Ectodermal cell (in vitro differentiated cells): ENCODE data around the gene PAN3.

Source experiments
- H3K27ac ChIP-seq: 2 replicates; pipeline ENCODE4 v1.7.0; 2013; ENCODE audit warnings: mild to moderate bottlenecking, low read depth, low read length; ENCODE audit not compliant: insufficient read depth, poor library complexity, severe bottlenecking
- H3K27me3 ChIP-seq: 2 replicates; pipeline ENCODE4 v1.7.0; 2013; ENCODE audit warnings: mild to moderate bottlenecking, low read length; ENCODE audit not compliant: insufficient read depth, control insufficient read depth, poor library complexity, severe bottlenecking
- H3K36me3 ChIP-seq: one replicate; pipeline ENCODE4 v1.7.0; 2013; ENCODE audit warnings: low read length; ENCODE audit not compliant: control insufficient read depth, insufficient read depth
- H3K4me1 ChIP-seq: one replicate; pipeline ENCODE4 v1.7.0; 2013; ENCODE audit warnings: low read length; ENCODE audit not compliant: control insufficient read depth, insufficient read depth
- H3K4me3 ChIP-seq: 2 replicates; pipeline ENCODE4 v1.7.0; 2013; ENCODE audit warnings: low read depth, low read length, control low read depth; ENCODE audit not compliant: insufficient read depth
- H3K9me3 ChIP-seq: 2 replicates; pipeline ENCODE4 v1.7.0; 2013; ENCODE audit warnings: mild to moderate bottlenecking, low read length, moderate library complexity; ENCODE audit not compliant: control insufficient read depth
- WGBS, 2 experiments: methylation state at CpG; one replicate each; pipeline ENCODE4 v1.1.7; 2013; ENCODE audit warnings: missing lambda C conversion rate in 2 of 2; 5-methylcytosine and 5-hydroxymethylcytosine counted together

PAN3 gene

DNA sequence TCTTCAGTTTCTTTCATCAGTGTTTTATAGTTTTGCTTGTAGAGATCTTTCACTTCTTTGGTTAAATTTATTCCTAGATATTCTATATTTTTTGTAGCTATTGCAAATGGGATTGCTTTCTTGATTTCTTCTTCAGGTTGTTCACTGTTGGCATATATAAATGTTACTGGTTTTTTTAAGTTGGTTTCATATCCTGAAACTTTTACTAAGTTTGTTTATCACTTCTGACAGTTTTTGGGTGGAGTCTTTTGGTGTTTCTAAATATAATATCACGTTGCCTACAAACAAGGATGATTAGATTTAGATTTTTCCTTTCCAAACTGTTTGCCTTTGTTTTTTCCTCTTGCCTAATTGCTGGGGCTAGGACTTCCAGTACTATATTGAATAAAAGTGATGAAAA, 109.7 kb downstream of the PAN3 start:
- 92 to 100% methylated on average over 1 of the region's 1 CpG for WGBS, 2 experiments
- Histone ChIP-seq H3K4me1 (no peaks in the 10 kb centered on the region), H3K27me3 (no peaks in the 10 kb centered on the region), H3K4me3 (no peak overlapping the region), H3K9me3 (no peaks in the 10 kb centered on the region), H3K27ac (no peak overlapping the region), H3K36me3 (no peaks in the 10 kb centered on the region)

DNA sequence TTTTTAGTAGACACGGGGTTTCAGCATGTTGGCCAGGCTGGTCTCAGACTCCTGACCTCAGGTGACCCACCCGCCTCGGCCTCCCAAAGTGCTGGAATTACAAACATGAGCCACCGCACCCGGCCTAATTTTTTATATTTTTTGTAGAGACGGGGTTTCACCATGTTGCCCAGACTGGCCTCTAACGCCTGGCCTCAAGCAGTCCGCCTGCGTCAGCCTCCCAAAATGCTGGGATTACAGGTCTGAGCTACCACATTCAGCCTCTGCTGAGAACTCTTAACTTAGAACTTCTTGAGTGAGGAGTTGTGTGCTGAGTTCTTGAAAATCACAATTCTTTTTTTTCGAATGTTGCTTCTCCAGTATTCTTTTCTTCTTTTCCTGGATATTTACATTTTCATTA, 112.2 kb downstream of the PAN3 start:
- Histone ChIP-seq H3K27ac (no peak overlapping the region), H3K4me1 (no peaks in the 10 kb centered on the region), H3K27me3 (no peaks in the 10 kb centered on the region), H3K36me3 (no peaks in the 10 kb centered on the region), H3K4me3 (no peak overlapping the region), H3K9me3 (no peaks in the 10 kb centered on the region)
- 85 to 89% methylated on average over 9 to 10 of the region's 10 CpGs for WGBS, 2 experiments

DNA sequence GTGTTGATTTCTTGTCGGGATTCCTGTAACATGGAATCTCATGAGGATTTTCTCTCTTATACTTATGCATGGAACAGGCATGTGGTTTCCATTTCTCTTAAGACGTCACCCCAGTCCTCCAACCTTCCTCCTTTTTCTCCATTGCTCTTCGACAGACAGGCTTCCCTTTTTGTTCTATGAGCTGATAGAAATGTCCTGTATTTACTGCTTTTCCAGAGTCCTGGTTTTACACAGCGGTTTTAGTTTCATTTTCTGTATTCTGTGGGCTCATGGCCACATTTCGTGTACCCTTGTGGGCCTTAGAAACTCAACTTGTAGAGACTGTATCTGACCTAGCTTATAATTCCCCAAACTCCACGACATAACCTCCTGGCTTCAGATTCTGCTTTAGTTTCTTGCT, 113.1 kb downstream of the PAN3 start:
- no peaks in the 10 kb centered on the region for H3K9me3 ChIP-seq
- H3K4me1 ChIP-seq, result no peaks in the 10 kb centered on the region
- WGBS, 2 experiments, result 94 to 96% methylated on average over 5 to 6 of the region's 6 CpGs
- H3K4me3 ChIP-seq, result no peak overlapping the region
- H3K36me3 ChIP-seq, result peaks cover 4% of the 10 kb centered on the region
- no peaks in the 10 kb centered on the region for H3K27me3 ChIP-seq
- H3K27ac ChIP-seq, result no peak overlapping the region

DNA sequence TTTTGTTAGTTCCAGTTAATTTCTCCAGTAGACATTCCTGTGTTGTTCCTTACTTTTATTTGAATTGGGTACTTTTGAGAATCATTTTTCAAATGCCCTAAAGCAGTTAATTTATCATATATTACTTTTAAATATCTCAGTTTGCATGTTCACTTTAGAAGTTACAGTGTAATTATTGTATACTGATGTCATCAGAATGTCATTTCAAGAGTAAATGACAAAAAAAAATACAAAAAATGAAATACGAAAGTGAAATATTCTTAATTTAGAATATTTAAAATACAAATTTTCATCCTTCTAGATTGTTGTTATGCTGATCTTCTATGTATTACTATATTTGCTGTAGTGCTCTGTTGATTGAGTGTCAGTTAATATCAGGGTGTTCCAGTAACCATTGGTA, 114.2 kb downstream of the PAN3 start:
- no peaks in the 10 kb centered on the region for H3K4me1 ChIP-seq
- H3K36me3 ChIP-seq, result peaks cover 12% of the 10 kb centered on the region
- no CpG with 5 or more reads among the region's 1 CpG for WGBS, 2 experiments

DNA sequence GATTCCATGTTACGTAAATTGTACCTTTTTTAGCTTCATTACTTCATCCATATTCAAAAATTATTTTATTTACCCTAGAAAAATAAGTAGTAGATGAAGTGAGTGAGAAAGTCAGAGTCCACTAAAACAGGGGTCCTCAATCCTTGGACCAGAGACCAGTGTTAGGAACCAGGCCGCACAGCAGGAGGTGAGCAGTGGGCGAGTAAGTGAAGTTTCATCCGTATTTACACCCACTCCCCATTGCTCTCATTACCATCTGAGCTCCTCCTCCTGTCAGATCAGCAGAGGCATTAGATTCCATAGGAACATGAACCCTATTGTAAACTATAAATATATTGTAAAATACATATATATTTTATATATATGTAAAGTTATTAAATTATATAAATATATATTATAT, 119.0 kb downstream of the PAN3 start:
- no peaks in the 10 kb centered on the region for H3K4me1 ChIP-seq
- H3K27me3 ChIP-seq, result no peaks in the 10 kb centered on the region
- WGBS, 2 experiments, result 93 to 94% methylated on average over 3 of the region's 4 CpGs
- no peak overlapping the region for H3K27ac ChIP-seq
- H3K4me3 ChIP-seq, result no peak overlapping the region
- H3K9me3 ChIP-seq, result no peaks in the 10 kb centered on the region
- peaks cover 12% of the 10 kb centered on the region for H3K36me3 ChIP-seq

More for the DNA sequence above, 114.2 kb downstream of the PAN3 start:
- no peak overlapping the region for H3K27ac ChIP-seq
- no peak overlapping the region for H3K4me3 ChIP-seq
- H3K27me3 ChIP-seq, result no peaks in the 10 kb centered on the region
- H3K9me3 ChIP-seq, result no peaks in the 10 kb centered on the region

DNA sequence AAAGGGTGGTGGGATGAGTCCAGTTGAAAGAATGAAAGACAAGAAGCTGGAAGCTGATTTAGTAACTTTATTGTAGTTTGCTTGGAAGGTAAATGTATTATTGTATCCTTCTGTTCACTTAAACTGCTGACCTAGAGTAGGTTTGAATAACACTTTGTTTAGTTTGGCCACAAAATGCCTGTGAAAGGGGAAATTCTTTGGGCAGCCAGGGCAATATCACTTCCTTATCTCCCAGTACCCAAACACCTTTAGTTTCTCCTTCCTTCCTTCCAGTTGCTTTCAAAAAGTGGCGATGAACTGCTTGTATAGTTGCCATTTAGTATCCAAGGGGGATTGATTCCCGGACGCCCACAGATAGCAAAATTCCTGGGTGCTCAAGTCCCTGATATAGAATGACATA, 120.1 kb downstream of the PAN3 start:
- H3K36me3 ChIP-seq, result peaks cover 12% of the 10 kb centered on the region
- no peak overlapping the region for H3K27ac ChIP-seq
- WGBS, 2 experiments, result 89 to 93% methylated on average over 3 of the region's 3 CpGs

DNA sequence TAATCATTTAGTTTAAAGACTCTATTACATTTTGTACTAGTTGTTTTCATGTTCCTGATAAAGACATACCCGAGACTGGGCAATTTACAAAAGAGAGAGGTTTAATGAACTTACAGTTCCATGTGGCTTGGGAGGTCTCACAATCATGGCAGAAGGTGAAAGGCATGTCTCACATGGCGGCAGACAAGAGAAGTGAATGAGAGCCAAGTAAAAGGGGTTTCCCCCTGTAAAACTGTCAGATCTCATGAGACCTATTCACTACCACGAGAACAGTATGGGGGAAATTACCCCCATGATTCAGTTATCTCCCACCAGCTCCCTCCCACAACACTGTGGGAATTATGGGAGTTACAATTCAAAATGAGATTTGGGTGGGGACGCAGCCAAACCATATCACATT, 129.2 kb downstream of the PAN3 start:
- Histone ChIP-seq H3K4me1 (no peaks in the 10 kb centered on the region), H3K27me3 (no peaks in the 10 kb centered on the region), H3K36me3 (peaks cover 18% of the 10 kb centered on the region), H3K27ac (no peak overlapping the region), H3K9me3 (no peaks in the 10 kb centered on the region), H3K4me3 (no peak overlapping the region)
- 92 to 97% methylated on average over 2 to 3 of the region's 4 CpGs for WGBS, 2 experiments

More for the DNA sequence above, 120.1 kb downstream of the PAN3 start:
- Histone ChIP-seq H3K9me3 (no peaks in the 10 kb centered on the region), H3K4me3 (no peak overlapping the region), H3K27me3 (no peaks in the 10 kb centered on the region), H3K4me1 (no peaks in the 10 kb centered on the region)

DNA sequence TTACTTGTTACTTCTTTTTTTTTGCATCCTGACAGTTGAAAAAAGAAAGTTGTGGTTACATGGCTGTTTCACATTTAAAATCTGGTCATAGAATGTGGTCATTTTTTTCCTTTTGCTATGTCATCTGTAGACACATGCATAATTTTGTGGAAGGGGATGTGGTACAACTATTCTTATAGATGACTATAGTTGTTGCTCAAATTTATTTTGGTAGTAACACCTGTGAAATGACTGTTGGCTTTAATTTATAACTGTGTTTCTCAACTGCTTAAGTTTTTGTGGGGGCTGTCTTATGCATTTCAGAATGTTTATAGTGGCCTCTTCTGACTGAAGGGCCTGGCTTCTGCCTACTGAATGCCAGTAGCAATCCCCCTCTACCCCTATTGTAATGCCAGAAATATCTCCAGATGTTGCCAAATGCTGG, 130.5 kb downstream of the PAN3 start:
- H3K4me3 ChIP-seq, result no peak overlapping the region
- H3K4me1 ChIP-seq, result no peaks in the 10 kb centered on the region
- no peaks in the 10 kb centered on the region for H3K9me3 ChIP-seq
- H3K27ac ChIP-seq, result no peak overlapping the region
- no peaks in the 10 kb centered on the region for H3K27me3 ChIP-seq
- peaks cover 18% of the 10 kb centered on the region for H3K36me3 ChIP-seq

DNA sequence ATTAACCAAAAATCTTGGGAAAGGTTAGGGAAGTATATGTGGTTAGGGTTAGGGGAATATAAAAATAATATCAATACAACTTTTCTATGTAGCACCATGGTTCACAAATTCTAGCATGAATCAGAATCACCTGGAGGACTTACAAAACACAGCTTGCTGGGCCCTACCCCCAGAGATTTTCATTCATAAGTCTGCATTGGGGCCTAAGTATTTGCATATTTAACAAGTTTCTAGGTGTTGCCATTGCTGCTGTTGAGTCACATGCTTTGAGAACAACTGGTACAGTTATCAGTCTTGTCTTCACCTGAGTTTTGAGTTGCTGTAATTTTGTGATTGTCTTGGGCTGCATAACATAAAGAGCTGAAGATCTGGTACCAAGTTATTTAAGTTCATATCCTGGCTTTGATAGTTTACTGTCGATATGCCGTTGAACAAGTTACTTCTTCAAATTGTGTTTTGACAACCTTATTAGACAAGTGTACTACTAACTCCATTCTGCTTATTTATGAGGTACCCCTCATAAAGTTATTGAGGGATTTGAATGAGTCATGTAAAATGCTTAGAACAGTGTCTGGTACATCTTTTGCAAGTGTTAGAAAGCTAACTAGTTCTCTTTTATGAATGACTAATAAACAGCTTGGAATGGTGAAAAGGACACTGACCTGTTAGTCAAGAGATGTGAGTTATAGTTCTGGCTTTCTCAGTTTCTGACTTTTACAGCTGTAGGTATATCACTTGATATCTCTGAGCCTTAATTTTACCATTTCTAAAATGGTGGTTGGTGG, 132.9 kb downstream of the PAN3 start:
- Histone ChIP-seq H3K27me3 (no peaks in the 10 kb centered on the region), H3K4me1 (no peaks in the 10 kb centered on the region), H3K9me3 (no peaks in the 10 kb centered on the region), H3K4me3 (no peak overlapping the region), H3K36me3 (peaks cover 18% of the 10 kb centered on the region), H3K27ac (no peak overlapping the region)
- 97 to 100% methylated on average over 2 of the region's 2 CpGs for WGBS, 2 experiments

DNA sequence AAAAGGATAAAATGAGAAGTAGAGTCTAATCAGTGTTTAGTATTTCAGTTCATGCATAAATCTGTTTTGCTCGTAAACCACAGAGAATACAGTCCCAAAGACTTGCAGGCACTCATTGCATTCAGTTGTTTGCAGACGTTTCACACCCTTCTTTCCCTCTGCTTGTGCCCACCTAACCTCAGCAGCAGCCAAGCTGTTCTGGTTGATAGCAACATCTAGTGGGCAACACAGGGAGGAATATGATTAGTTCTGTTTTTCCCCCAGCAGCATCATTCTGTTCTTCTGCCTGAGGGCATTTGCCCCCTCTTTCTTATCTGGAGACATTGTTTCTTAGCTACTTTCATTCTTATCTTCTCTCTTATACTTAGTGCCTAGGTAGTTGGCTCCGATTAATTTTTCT, 135.6 kb downstream of the PAN3 start:
- Histone ChIP-seq H3K36me3 (peaks cover 10% of the 10 kb centered on the region), H3K9me3 (no peaks in the 10 kb centered on the region), H3K27me3 (no peaks in the 10 kb centered on the region), H3K4me3 (no peak overlapping the region), H3K4me1 (no peaks in the 10 kb centered on the region), H3K27ac (no peak overlapping the region)
- 55 to 84% methylated on average over 2 to 3 of the region's 3 CpGs for WGBS, 2 experiments
